Measurements from ENCODE around the gene OR1J2.

OR1J2 gene

GRCh38 chr9:122552812-122553211, 42.2 kb downstream of the OR1J2 start, which contains the start of gene OR1N2:
OR1N2 (plus strand) TSS chr9:122553112; CDS start chr9:122553212, 100 bp downstream.
- no peak for DNase-seq

All from stimulated activated CD4-positive, alpha-beta T cell treated with anti-CD3 and anti-CD28 coated beads, Interleukin-4, amount 100 ng/mL, for 24 hours (primary cell).